Astrocyte (in vitro differentiated cells and primary cell): Measurements from ENCODE around the gene DCLRE1C. TPM values are rescaled to one million over a fixed set of nuclear protein-coding genes. Genes with fewer than 3 reads are reported as not detected.

Source experiments
- DNase-seq: peaks from one replicate; pipeline ENCODE4 v3.0.0-alpha.2; 2010; ENCODE audit warnings: low read depth
- FAIRE-seq: peaks from 2 replicates; lab custom pipeline; 2011; peaks lifted over from hg19 to GRCh38; lab: Jason Lieb, UNC
- H2AFZ ChIP-seq: 2 replicates; pipeline ENCODE4 v1.6.0; 2012; ENCODE audit warnings: low read depth, low read length, inconsistent platforms
- H3K27ac ChIP-seq: 2 replicates; pipeline ENCODE4 v1.5.1; 2011; ENCODE audit warnings: low read depth, low read length, inconsistent platforms
- H3K27me3 ChIP-seq: 2 replicates; pipeline ENCODE4 v1.6.0; 2011; ENCODE audit warnings: low read length, inconsistent platforms; ENCODE audit not compliant: insufficient read depth
- H3K36me3 ChIP-seq: 2 replicates; pipeline ENCODE4 v1.5.1; 2011; ENCODE audit warnings: low read length, inconsistent platforms; ENCODE audit not compliant: insufficient read depth
- H3K4me1 ChIP-seq: 2 replicates; pipeline ENCODE4 v1.5.1; 2011; ENCODE audit warnings: low read length, inconsistent platforms; ENCODE audit not compliant: insufficient read depth
- H3K4me2 ChIP-seq: 2 replicates; pipeline ENCODE4 v1.6.0; 2012; ENCODE audit warnings: low read length, inconsistent platforms
- H3K4me3 ChIP-seq: 2 replicates; pipeline ENCODE4 v1.5.1; 2011; ENCODE audit warnings: low read depth, mild to moderate bottlenecking, low read length, inconsistent platforms; ENCODE audit not compliant: insufficient read depth
- H3K79me2 ChIP-seq: 2 replicates; pipeline ENCODE4 v1.6.0; 2012; ENCODE audit warnings: mild to moderate bottlenecking, low read length, inconsistent platforms; ENCODE audit not compliant: insufficient read depth
- H3K9ac ChIP-seq: 2 replicates; pipeline ENCODE4 v1.6.0; 2012; ENCODE audit warnings: mild to moderate bottlenecking, low read length, inconsistent platforms
- H3K9me3 ChIP-seq: 2 replicates; pipeline ENCODE4 v1.5.1; 2012; ENCODE audit warnings: low read depth, mild to moderate bottlenecking, low read length, inconsistent platforms; ENCODE audit not compliant: insufficient read depth
- H4K20me1 ChIP-seq: 2 replicates; pipeline ENCODE4 v1.6.0; 2012; ENCODE audit warnings: low read length, inconsistent platforms; ENCODE audit not compliant: insufficient read depth
- H3K27ac Mint-ChIP-seq: one replicate; pipeline ENCODE4 v1.8.0; 2021; ENCODE audit warnings: mild to moderate bottlenecking, mixed read lengths; ENCODE audit not compliant: unreplicated experiment
- H3K27me3 Mint-ChIP-seq: one replicate; pipeline ENCODE4 v1.8.0; 2021; ENCODE audit warnings: low read depth, mixed read lengths; ENCODE audit not compliant: unreplicated experiment
- H3K36me3 Mint-ChIP-seq: one replicate; pipeline ENCODE4 v1.8.0; 2021; ENCODE audit warnings: low read depth, mixed read lengths; ENCODE audit not compliant: unreplicated experiment
- H3K4me1 Mint-ChIP-seq: one replicate; pipeline ENCODE4 v1.8.0; 2021; ENCODE audit warnings: low read depth, mixed read lengths; ENCODE audit not compliant: unreplicated experiment
- H3K4me3 Mint-ChIP-seq: one replicate; pipeline ENCODE4 v1.8.0; 2021; ENCODE audit warnings: mild to moderate bottlenecking, moderate library complexity, mixed read lengths; ENCODE audit not compliant: unreplicated experiment
- H3K9me3 Mint-ChIP-seq: one replicate; pipeline ENCODE4 v1.8.0; 2021; ENCODE audit warnings: mild to moderate bottlenecking, mixed read lengths; ENCODE audit not compliant: unreplicated experiment
- CTCF ChIP-seq: IDR thresholded peaks from 2 replicates; pipeline ENCODE4 v1.5.1; 2011; ENCODE audit warnings: low read depth, mild to moderate bottlenecking, inconsistent platforms, low read length, moderate library complexity; ENCODE audit not compliant: insufficient read depth
- EZH2 ChIP-seq: IDR thresholded peaks from 2 replicates; pipeline ENCODE4 v1.6.1; 2012; ENCODE audit warnings: mild to moderate bottlenecking, low read length, inconsistent platforms; ENCODE audit not compliant: insufficient read depth
- total RNA-seq: library from RNA; stranded (reverse); gene quantifications from 2 replicates; pipeline ENCODE4 v1.2.1, GENCODE V29; 2021

Gene DCLRE1C
- total RNA-seq, 1 donor from 2014 or later = 10.1 TPM

- Mint-ChIP-seq H3K9me3 (no peaks in the 10 kb centered on the region), H3K4me1 (no peaks in the 10 kb centered on the region), H3K36me3 (peaks cover 5% of the 10 kb centered on the region), H3K4me3 (no peak overlapping the region), H3K27ac (no peak overlapping the region), H3K27me3 (no peaks in the 10 kb centered on the region)
- peaks cover 3% of the 10 kb centered on the region for H3K36me3 ChIP-seq
- H3K79me2 ChIP-seq = no peaks in the 10 kb centered on the region
- H3K4me1 ChIP-seq = no peaks in the 10 kb centered on the region
- no peak for TF ChIP-seq EZH2
- TF ChIP-seq CTCF = no peak
- no peaks in the 10 kb centered on the region for H3K27me3 ChIP-seq
- no peak overlapping the region for H3K9ac ChIP-seq
- H3K27ac ChIP-seq = no peak overlapping the region
- no peak overlapping the region for H3K4me3 ChIP-seq
- no peaks in the 10 kb centered on the region for H3K9me3 ChIP-seq
- no peak overlapping the region for H2AFZ ChIP-seq
- H3K4me2 ChIP-seq = no peak overlapping the region
- DNase-seq = no peak
- FAIRE-seq = no peak
- no peaks in the 10 kb centered on the region for H4K20me1 ChIP-seq
These were observed 95.4 kb downstream of the DCLRE1C start for GRCh38 chr10:14858338-14858960.

DNA sequence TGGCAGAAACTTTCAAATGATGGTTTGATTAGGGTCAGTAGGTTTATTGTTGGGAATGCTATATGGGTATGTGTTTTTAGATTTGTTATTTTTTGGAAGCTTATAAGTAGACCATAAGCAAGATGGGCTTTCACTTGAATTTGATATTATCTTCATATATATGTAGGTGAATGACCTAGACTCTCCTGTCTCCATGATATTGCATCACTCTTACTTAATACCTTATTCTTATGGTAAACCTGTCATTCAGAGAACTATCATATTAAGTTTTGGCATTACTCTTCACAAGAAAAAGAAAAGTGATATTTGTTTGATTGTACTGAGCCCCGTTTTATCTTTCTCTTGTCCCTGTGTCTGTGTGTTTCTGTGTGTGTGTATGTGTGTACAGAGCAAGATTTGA, 98.4 kb downstream of the DCLRE1C start:
- no peak overlapping the region for H3K9ac ChIP-seq
- H3K36me3 ChIP-seq = peaks cover 6% of the 10 kb centered on the region
- no peak overlapping the region for H3K4me3 ChIP-seq
- Mint-ChIP-seq H3K27me3 (no peaks in the 10 kb centered on the region), H3K4me1 (no peaks in the 10 kb centered on the region), H3K27ac (no peak overlapping the region), H3K36me3 (peaks cover 5% of the 10 kb centered on the region), H3K4me3 (no peak overlapping the region), H3K9me3 (no peaks in the 10 kb centered on the region)
- H3K79me2 ChIP-seq = no peaks in the 10 kb centered on the region
- no peaks in the 10 kb centered on the region for H3K9me3 ChIP-seq
- TF ChIP-seq EZH2 (no peak), CTCF (no peak)
- DNase-seq (no peak), FAIRE-seq (no peak)
- H4K20me1 ChIP-seq = no peaks in the 10 kb centered on the region
- no peaks in the 10 kb centered on the region for H3K4me1 ChIP-seq
- H3K27ac ChIP-seq = no peak overlapping the region
- H2AFZ ChIP-seq = no peak overlapping the region
- H3K4me2 ChIP-seq = no peak overlapping the region
- no peaks in the 10 kb centered on the region for H3K27me3 ChIP-seq

GRCh38 chr10:14852236-14852635, 101.7 kb downstream of the DCLRE1C start:
- no peak for FAIRE-seq
- H3K4me1 ChIP-seq = no peaks in the 10 kb centered on the region
- TF ChIP-seq EZH2 (no peak), CTCF (no peak)

More at GRCh38 chr10:14852236-14852635, 101.7 kb downstream of the DCLRE1C start:
- Mint-ChIP-seq H3K27me3 (no peaks in the 10 kb centered on the region), H3K4me1 (no peaks in the 10 kb centered on the region), H3K4me3 (no peak overlapping the region), H3K36me3 (peaks cover 1% of the 10 kb centered on the region), H3K27ac (no peak overlapping the region), H3K9me3 (no peaks in the 10 kb centered on the region)
- no peaks in the 10 kb centered on the region for H3K79me2 ChIP-seq
- H3K9ac ChIP-seq = no peak overlapping the region
- H3K36me3 ChIP-seq = peaks cover 11% of the 10 kb centered on the region
- no peak overlapping the region for H3K4me2 ChIP-seq
- no peak for DNase-seq
- H3K27ac ChIP-seq = no peak overlapping the region
- no peaks in the 10 kb centered on the region for H3K9me3 ChIP-seq
- H3K4me3 ChIP-seq = no peak overlapping the region
- no peak overlapping the region for H2AFZ ChIP-seq
- no peaks in the 10 kb centered on the region for H4K20me1 ChIP-seq
- H3K27me3 ChIP-seq = no peaks in the 10 kb centered on the region
